ENCODE results near the gene CDHR3. TPM values are rescaled to one million over a fixed set of nuclear protein-coding genes. Genes with fewer than 3 reads are reported as not detected.

CDHR3 gene
- total RNA-seq, 1 donor from 2014 or later, result 2.3 TPM

DNA sequence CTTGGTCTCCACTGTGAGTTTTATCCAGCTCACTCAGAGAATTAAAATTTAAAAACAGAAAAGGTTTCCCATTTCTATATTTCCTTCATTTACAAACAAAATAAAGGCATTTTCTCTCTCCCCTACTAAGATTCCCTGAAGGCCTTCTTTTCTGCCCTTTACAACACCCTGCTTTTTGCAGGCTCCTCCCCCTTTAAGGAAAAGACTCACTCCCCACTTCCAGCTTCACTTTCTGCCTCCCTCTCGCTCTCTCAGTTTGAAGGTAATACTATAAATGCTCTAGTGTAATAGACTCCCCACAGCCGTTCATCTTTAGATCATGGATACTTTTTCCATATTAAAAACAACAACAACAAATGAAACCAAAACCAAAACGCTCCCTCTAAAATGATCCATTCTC, 53.3 kb downstream of the CDHR3 start:
- Mint-ChIP-seq H3K36me3 (ENCODE audit: unreplicated experiment) (no peaks in the 10 kb centered on the region), H3K4me1 (ENCODE audit: unreplicated experiment) (peaks cover 54% of the 10 kb centered on the region), H3K9me3 (ENCODE audit: unreplicated experiment) (no peaks in the 10 kb centered on the region), H3K27me3 (ENCODE audit: unreplicated experiment) (no peaks in the 10 kb centered on the region), H3K27ac (ENCODE audit: unreplicated experiment) (no peak overlapping the region), H3K4me3 (ENCODE audit: unreplicated experiment) (no peak overlapping the region)
- no peak for DNase-seq (ENCODE audit: extremely low spot score, unreplicated experiment)
- TF ChIP-seq, protein P1, sequence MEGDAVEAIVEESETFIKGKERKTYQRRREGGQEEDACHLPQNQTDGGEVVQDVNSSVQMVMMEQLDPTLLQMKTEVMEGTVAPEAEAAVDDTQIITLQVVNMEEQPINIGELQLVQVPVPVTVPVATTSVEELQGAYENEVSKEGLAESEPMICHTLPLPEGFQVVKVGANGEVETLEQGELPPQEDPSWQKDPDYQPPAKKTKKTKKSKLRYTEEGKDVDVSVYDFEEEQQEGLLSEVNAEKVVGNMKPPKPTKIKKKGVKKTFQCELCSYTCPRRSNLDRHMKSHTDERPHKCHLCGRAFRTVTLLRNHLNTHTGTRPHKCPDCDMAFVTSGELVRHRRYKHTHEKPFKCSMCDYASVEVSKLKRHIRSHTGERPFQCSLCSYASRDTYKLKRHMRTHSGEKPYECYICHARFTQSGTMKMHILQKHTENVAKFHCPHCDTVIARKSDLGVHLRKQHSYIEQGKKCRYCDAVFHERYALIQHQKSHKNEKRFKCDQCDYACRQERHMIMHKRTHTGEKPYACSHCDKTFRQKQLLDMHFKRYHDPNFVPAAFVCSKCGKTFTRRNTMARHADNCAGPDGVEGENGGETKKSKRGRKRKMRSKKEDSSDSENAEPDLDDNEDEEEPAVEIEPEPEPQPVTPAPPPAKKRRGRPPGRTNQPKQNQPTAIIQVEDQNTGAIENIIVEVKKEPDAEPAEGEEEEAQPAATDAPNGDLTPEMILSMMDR (IDR thresholded peaks at IDR 0.05), result no peak

DNA sequence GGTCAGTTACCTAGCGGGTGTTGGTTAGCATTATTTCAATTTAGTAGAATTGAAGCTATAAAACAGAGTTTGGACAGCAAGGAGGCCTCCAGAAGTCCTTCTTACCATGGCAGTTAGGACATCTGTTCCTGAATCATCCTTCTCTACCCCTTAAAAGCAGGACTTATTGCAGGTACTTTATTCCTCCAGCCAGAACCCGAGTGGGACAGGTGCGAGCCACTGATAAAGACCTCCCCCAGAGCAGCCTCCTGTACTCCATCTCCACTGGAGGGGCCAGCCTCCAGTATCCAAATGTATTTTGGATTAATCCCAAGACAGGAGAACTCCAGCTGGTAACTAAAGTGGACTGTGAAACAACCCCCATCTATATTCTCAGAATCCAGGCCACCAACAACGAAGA, 54.6 kb downstream of the CDHR3 start:
- peaks cover 55% of the 10 kb centered on the region for H3K4me1 Mint-ChIP-seq (ENCODE audit: unreplicated experiment)
- TF ChIP-seq, protein P1 (IDR thresholded peaks at IDR 0.05), result no peak
- no peaks in the 10 kb centered on the region for H3K9me3 Mint-ChIP-seq (ENCODE audit: unreplicated experiment)
- H3K27ac Mint-ChIP-seq (ENCODE audit: unreplicated experiment), result no peak overlapping the region
- no peak overlapping the region for H3K4me3 Mint-ChIP-seq (ENCODE audit: unreplicated experiment)
- no peaks in the 10 kb centered on the region for H3K27me3 Mint-ChIP-seq (ENCODE audit: unreplicated experiment)
- DNase-seq (ENCODE audit: extremely low spot score, unreplicated experiment), result no peak
- H3K36me3 Mint-ChIP-seq (ENCODE audit: unreplicated experiment), result no peaks in the 10 kb centered on the region

- Mint-ChIP-seq H3K4me3 (ENCODE audit: unreplicated experiment) (no peak overlapping the region), H3K36me3 (ENCODE audit: unreplicated experiment) (no peaks in the 10 kb centered on the region), H3K4me1 (ENCODE audit: unreplicated experiment) (peaks cover 49% of the 10 kb centered on the region), H3K27me3 (ENCODE audit: unreplicated experiment) (no peaks in the 10 kb centered on the region), H3K27ac (ENCODE audit: unreplicated experiment) (no peak overlapping the region), H3K9me3 (ENCODE audit: unreplicated experiment) (no peaks in the 10 kb centered on the region)
- DNase-seq (ENCODE audit: extremely low spot score, unreplicated experiment), result no peak
- TF ChIP-seq, protein P1 (IDR thresholded peaks at IDR 0.05), result no peak
These were observed 55.8 kb downstream of the CDHR3 start for GRCh38 chr7:106018566-106019469.

DNA sequence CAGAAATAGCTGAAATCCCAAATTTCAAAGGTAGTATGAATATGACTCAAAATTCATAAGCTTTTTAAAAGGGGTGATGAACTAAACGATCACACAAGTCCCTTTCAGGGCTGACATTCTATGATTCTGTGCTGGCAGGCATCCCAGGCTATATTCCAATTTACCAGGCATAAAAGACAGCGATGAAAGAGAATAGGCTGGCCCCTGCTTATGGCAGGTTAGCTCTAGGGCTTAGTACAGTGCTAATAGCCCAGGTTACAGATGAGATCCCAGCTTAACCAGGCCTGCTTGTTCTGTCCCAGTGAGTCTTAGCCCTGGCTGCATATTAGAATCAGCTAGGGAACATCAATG, 56.4 kb downstream of the CDHR3 start:
- no peak for DNase-seq (ENCODE audit: extremely low spot score, unreplicated experiment)
- Mint-ChIP-seq H3K27me3 (ENCODE audit: unreplicated experiment) (no peaks in the 10 kb centered on the region), H3K36me3 (ENCODE audit: unreplicated experiment) (no peaks in the 10 kb centered on the region), H3K27ac (ENCODE audit: unreplicated experiment) (no peak overlapping the region), H3K4me3 (ENCODE audit: unreplicated experiment) (no peak overlapping the region), H3K9me3 (ENCODE audit: unreplicated experiment) (no peaks in the 10 kb centered on the region), H3K4me1 (ENCODE audit: unreplicated experiment) (peaks cover 52% of the 10 kb centered on the region)
- TF ChIP-seq, protein P1 (IDR thresholded peaks at IDR 0.05), result no peak

- Mint-ChIP-seq H3K4me1 (ENCODE audit: unreplicated experiment) (peaks cover 44% of the 10 kb centered on the region), H3K27ac (ENCODE audit: unreplicated experiment) (peak overlapping the region; percentile 95)
- peak; percentile 91 for DNase-seq (ENCODE audit: extremely low spot score, unreplicated experiment)
These were observed 58.3 kb downstream of the CDHR3 start for GRCh38 chr7:106021151-106022067.

More at GRCh38 chr7:106021151-106022067, 58.3 kb downstream of the CDHR3 start:
- Mint-ChIP-seq H3K9me3 (ENCODE audit: unreplicated experiment) (no peaks in the 10 kb centered on the region), H3K4me3 (ENCODE audit: unreplicated experiment) (no peak overlapping the region), H3K36me3 (ENCODE audit: unreplicated experiment) (no peaks in the 10 kb centered on the region), H3K27me3 (ENCODE audit: unreplicated experiment) (no peaks in the 10 kb centered on the region)
- TF ChIP-seq, protein P1 (IDR thresholded peaks at IDR 0.05), result no peak
